Ishikawa (cell line): ENCODE results near the gene KDSR.

Experiments used
- CEBPB ChIP-seq: IDR thresholded peaks from 2 replicates; pipeline ENCODE4 v1.6.1; 2012
- EP300 ChIP-seq: IDR thresholded peaks from 2 replicates; pipeline ENCODE4 v1.6.1; 2012; ENCODE audit warnings: borderline replicate concordance
- NFIC ChIP-seq: IDR thresholded peaks from 2 replicates; pipeline ENCODE4 v1.6.1; 2012
- TAF1 ChIP-seq: IDR thresholded peaks from 2 replicates; pipeline ENCODE4 v1.6.1; 2012; ENCODE audit warnings: low read depth, mild to moderate bottlenecking
- USF1 ChIP-seq: IDR thresholded peaks from 2 replicates; pipeline ENCODE4 v1.6.1; 2012
- YY1 ChIP-seq: IDR thresholded peaks from 2 replicates; pipeline ENCODE4 v1.6.1; 2012; ENCODE audit warnings: low read depth

DNA sequence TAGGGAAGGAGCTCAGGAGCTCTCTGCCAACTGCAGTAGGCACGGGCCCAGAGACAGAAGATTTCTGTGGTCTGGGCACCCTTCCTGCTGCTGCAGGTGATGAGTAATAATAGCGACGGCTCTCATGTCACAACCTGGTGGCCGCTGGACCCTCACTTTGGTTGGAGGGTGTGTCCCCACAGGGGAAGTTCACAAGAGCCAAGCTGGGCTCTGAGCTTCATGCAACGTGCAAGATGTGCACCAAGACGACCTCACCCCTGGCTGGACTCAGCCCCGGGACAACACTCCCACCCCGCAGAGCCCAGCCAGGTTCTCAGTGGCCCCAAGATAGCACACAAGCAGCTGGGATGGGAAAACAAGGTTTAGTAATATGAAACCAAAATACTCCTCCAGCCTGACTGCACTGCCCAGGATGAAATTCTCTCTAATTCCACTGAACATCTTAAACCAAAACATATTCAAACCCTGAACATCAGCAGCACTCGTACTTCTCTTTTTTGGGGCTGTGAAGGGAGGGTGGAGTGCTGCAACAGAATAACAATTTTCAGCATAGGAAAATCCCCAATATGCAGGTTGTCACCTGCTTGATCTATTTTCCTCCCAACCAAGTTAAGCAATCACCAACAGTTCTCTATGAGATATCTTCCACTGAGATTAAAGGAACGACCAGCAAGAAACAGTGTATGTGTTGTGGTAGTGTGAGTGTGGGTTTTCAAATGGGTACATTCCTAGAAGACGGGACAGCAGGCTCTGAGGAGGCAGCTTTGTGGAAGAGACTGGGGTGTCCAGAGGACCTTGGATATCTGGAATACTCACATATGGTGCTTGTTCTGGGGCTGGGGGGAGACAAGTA, 73.9 kb downstream of the KDSR start:
- TF ChIP-seq CEBPB (no peak), EP300 (no peak), YY1 (no peak), TAF1 (no peak), USF1 (no peak), NFIC (no peak)
